Neural progenitor cell (in vitro differentiated cells): ENCODE measurements around the gene PET100.

Experiments used
- CTCF ChIP-seq: fragments of 200-600 bp; sonication (generic); IDR thresholded peaks from 2 replicates; pipeline ENCODE4 v1.5.1; 2017; ENCODE audit warnings: antibody characterized with exemption, mild to moderate bottlenecking
- EZH2 ChIP-seq: fragments of 200-600 bp; sonication (generic); IDR thresholded peaks from 2 replicates; pipeline ENCODE4 v1.6.1; 2017; ENCODE audit warnings: antibody characterized with exemption, mild to moderate bottlenecking, moderate library complexity

- no peak for TF ChIP-seq CTCF
- TF ChIP-seq EZH2, result no peak
Observed at GRCh38 chr19:7598180-7598579, 31.4 kb upstream of the PET100 start.
